Gastroesophageal sphincter (tissue), 4 donors: ENCODE measurements around the gene PIAS4. TPM values are rescaled to one million over a fixed set of nuclear protein-coding genes. Genes with fewer than 3 reads are reported as not detected.

Experiments
- ATAC-seq: fragments of 150-250 bp; one replicate; pipeline ENCODE4 v1.9.1; 2016; ENCODE audit warnings: mild to moderate bottlenecking, moderate library complexity
- H3K27ac ChIP-seq, 4 donors: fragments of 200-600 bp; sonication (generic) in 3 of 4; 1 replicate in 3 of 4; 2 replicates in 1 of 4; pipeline ENCODE4 v1.5.1; 2016 to 2019
- H3K27me3 ChIP-seq: fragments of 200-600 bp; sonication (generic); one replicate; pipeline ENCODE4 v1.5.1; 2019
- H3K36me3 ChIP-seq, 2 donors: fragments of 200-600 bp; sonication (generic); one replicate each; pipeline ENCODE4 v1.5.1; 2019; ENCODE audit warnings: control low read depth in 1 of 2
- H3K4me1 ChIP-seq, 3 donors: fragments of 200-600 bp; sonication (generic); 1 replicate in 2 of 3; 2 replicates in 1 of 3; pipeline ENCODE4 v1.5.1; 2016 to 2019; ENCODE audit warnings: control low read depth in 2 of 3
- H3K4me3 ChIP-seq, 2 donors: fragments of 200-600 bp; sonication (generic); one replicate each; pipeline ENCODE4 v1.5.1; 2019; ENCODE audit warnings: mild to moderate bottlenecking in 1 of 2, moderate library complexity in 1 of 2
- H3K9me3 ChIP-seq, 3 donors: fragments of 200-600 bp; sonication (generic); one replicate each; pipeline ENCODE4 v1.5.1; 2017 to 2019; ENCODE audit warnings: control low read depth in 2 of 3
- CTCF ChIP-seq, 4 experiments: fragments of 200-600 bp in 2 of 4; fragments of 450-650 bp in 2 of 4; sonication (generic) in 1 of 4; IDR thresholded peaks; one replicate each; pipeline ENCODE4 v1.5.1; 2017 to 2019; ENCODE audit warnings: antibody characterized with exemption in 4 of 4, mild to moderate bottlenecking in 2 of 4, moderate library complexity in 2 of 4
- EP300 ChIP-seq: sonication (generic); formaldehyde crosslinking; IDR thresholded peaks from one replicate; pipeline ENCODE4 v1.6.1; 2017; ENCODE audit warnings: antibody characterized with exemption, mild to moderate bottlenecking
- POLR2A ChIP-seq, 2 donors: fragments of 450-650 bp; IDR thresholded peaks; one replicate each; pipeline ENCODE4 v1.6.1; 2017; ENCODE audit warnings: antibody characterized with exemption in 2 of 2, mild to moderate bottlenecking in 2 of 2, moderate library complexity in 1 of 2
- POLR2AphosphoS5 ChIP-seq: sonication (generic); formaldehyde crosslinking; IDR thresholded peaks from one replicate; pipeline ENCODE4 v1.6.1; 2017; ENCODE audit warnings: antibody characterized with exemption
- WGBS, 2 donors: methylation state at CpG; one replicate each; pipeline ENCODE4 v1.1.5; 2018; ENCODE audit warnings: low coverage in 1 of 2; 5-methylcytosine and 5-hydroxymethylcytosine counted together
- total RNA-seq, 4 donors: library from RNA; depleted of rRNA; stranded (reverse); fragments of >200 nt; gene quantifications; one replicate each; pipeline ENCODE4 v1.1.0, GENCODE V29; 2016

The PIAS4 gene
- total RNA-seq, 4 donors from 2014 or later, result 15.3 to 26.4 (median 16.8) TPM

DNA sequence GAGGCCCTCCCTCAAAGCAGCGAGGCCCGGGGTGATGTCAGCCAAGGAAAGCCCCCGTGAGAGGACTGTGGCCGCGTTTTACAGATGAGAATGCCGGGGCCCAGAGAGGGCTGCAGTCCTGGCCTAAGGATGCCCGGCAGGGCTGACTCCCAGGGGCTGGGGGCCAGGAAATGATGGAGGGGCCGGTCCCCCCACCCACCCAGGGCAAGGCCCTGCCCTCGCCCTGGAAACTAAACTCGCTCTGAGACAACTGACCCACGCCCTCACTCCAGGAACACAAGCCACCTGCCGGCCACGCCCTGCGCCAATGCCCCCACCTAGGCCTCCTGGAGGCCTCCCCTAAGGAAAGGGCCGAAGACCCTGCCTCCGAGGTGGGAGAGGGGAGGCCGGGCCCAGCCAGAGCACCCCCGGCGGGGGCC, 51.9 kb downstream of the PIAS4 start:
- Histone ChIP-seq H3K27me3 (no peaks in the 10 kb centered on the region), H3K9me3 (no peaks in the 10 kb centered on the region), H3K4me1 (peaks cover 5 to 91% (median 59%) of the 10 kb centered on the region in 3 donors), H3K36me3 (peaks cover 0 to 28% of the 10 kb centered on the region in 2 donors), H3K27ac (peak overlapping the region; percentile 71 to 99 (median 98)), H3K4me3 (peak overlapping the region; percentile 3 to 72)
- no peak for ATAC-seq
- no CpG with 5 or more reads among the region's 19 CpGs for WGBS, 2 donors
- no peak for TF ChIP-seq POLR2AphosphoS5
- no peak for TF ChIP-seq POLR2A (IDR thresholded peaks at IDR 0.05)
- TF ChIP-seq CTCF (IDR thresholded peaks at IDR 0.05), result no peak
- no peak for TF ChIP-seq EP300

- peak; percentile 29 for ATAC-seq
- Histone ChIP-seq H3K9me3 (no peaks in the 10 kb centered on the region), H3K4me3 (peak overlapping the region; percentile 3 to 72), H3K27me3 (no peaks in the 10 kb centered on the region), H3K4me1 (peaks cover 5 to 94% (median 59%) of the 10 kb centered on the region in 3 donors), H3K36me3 (peaks cover 0 to 22% of the 10 kb centered on the region in 2 donors), H3K27ac (peak overlapping the region; percentile 71 to 99 (median 98))
- TF ChIP-seq POLR2AphosphoS5, result no peak
- TF ChIP-seq POLR2A (IDR thresholded peaks at IDR 0.05), result no peak
- no peak for TF ChIP-seq EP300
- TF ChIP-seq CTCF (IDR thresholded peaks at IDR 0.05), result no peak
- 40% methylated on average over 2 of the region's 42 CpGs; no CpG with 5 or more reads in 1 of the 2 donors for WGBS, 2 donors
Observed at GRCh38 chr19:4059891-4060620, 52.5 kb downstream of the PIAS4 start.

- WGBS, 2 donors, result 100% methylated on average over 1 of the region's 16 CpGs; no CpG with 5 or more reads in 1 of the 2 donors
- H3K4me1 ChIP-seq, result peaks cover 5 to 91% (median 59%) of the 10 kb centered on the region in 3 donors
- no peak for TF ChIP-seq EP300
- no peak for TF ChIP-seq CTCF (IDR thresholded peaks at IDR 0.05)
- TF ChIP-seq POLR2A (IDR thresholded peaks at IDR 0.05), result no peak
- TF ChIP-seq POLR2AphosphoS5, result no peak
- H3K27me3 ChIP-seq, result no peaks in the 10 kb centered on the region
- peak overlapping the region; percentile 71 to 99 (median 98) for H3K27ac ChIP-seq
- peak overlapping the region; percentile 18 to 72 for H3K4me3 ChIP-seq
- no peak for ATAC-seq
- H3K36me3 ChIP-seq, result peaks cover 0 to 17% of the 10 kb centered on the region in 2 donors
- H3K9me3 ChIP-seq, result no peaks in the 10 kb centered on the region
Observed at GRCh38 chr19:4060621-4061177, 53.2 kb downstream of the PIAS4 start.

- H3K4me3 ChIP-seq, result peak overlapping the region; percentile 18 to 72
- H3K27me3 ChIP-seq, result no peaks in the 10 kb centered on the region
- no CpG with 5 or more reads among the region's 23 CpGs for whole genome bisulfite sequencing, 2 donors
- peak overlapping the region; percentile 71 to 99 (median 98) for H3K27ac ChIP-seq
- ATAC-seq, result peak; percentile 31
- TF ChIP-seq POLR2A (IDR thresholded peaks at IDR 0.05), result no peak
- TF ChIP-seq POLR2AphosphoS5, result peak; percentile 60
- peaks cover 0 to 17% of the 10 kb centered on the region in 2 donors for H3K36me3 ChIP-seq
- no peaks in the 10 kb centered on the region for H3K9me3 ChIP-seq
- H3K4me1 ChIP-seq, result peaks cover 5 to 86% (median 59%) of the 10 kb centered on the region in 3 donors
Observed at GRCh38 chr19:4061178-4061682, 53.7 kb downstream of the PIAS4 start.

DNA sequence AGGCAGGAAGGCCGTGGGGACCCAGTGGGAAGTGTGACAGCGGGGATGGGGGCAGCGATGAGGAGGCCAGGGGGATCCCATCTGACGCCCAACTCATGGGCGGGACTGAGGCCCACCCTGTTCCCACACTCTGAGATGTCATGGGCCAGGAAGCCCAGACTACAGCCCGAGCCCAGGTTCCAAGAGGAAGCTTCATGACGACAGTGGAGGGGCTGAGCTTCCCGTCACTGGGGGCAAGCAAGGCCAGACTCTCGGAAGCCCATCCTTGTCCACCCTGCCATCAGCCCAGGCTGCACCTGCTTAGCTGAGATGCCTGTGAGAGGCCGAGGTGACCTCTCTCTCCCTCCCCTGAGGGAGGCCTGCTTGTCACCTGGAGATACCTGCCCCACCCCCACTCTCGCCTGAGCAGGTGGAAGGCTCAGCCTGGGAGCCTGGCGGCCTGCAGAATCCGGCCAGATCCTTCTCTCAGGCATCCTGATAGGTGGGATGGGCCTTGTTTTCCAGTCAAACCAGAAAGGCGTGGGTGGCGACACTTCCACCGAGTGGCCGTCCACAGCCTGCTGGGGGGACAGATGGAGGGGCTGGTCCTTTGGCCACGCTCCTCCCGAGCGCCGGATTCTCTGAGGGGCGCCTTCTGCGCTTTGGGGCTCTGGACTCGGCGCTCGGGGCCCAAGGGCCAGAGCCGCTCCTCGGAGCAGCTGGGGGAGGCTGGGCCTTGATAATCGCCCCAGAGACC, 54.3 kb downstream of the PIAS4 start:
- no CpG with 5 or more reads among the region's 29 CpGs for WGBS, 2 donors
- H3K4me1 ChIP-seq, result peaks cover 5 to 80% (median 59%) of the 10 kb centered on the region in 3 donors
- H3K27me3 ChIP-seq, result no peaks in the 10 kb centered on the region
- H3K36me3 ChIP-seq, result peaks cover 0 to 14% of the 10 kb centered on the region in 2 donors
- ATAC-seq, result no peak
- no peaks in the 10 kb centered on the region for H3K9me3 ChIP-seq
- H3K4me3 ChIP-seq, result peak overlapping the region; percentile 18 to 72
- TF ChIP-seq POLR2AphosphoS5, result no peak
- TF ChIP-seq CTCF (IDR thresholded peaks at IDR 0.05), result no peak
- TF ChIP-seq EP300, result no peak
- peak overlapping the region; percentile 71 to 99 (median 98) for H3K27ac ChIP-seq
